Naive B cell (primary cell): ENCODE data around the gene CFAP52. TPM values are rescaled to one million over a fixed set of nuclear protein-coding genes. Genes with fewer than 3 reads are reported as not detected.
"Not testable (repeated sequence)": the region's sequence is repeated elsewhere in the genome, so short reads cannot be mapped to it uniquely, and the experiment has no call there.

ENCODE experiments used
- ATAC-seq, 2 donors: fragments of 150-1000 bp; cut with Tn5 transposase; 2 replicates each; pipeline ENCODE4 v1.10.0; 2021; ENCODE audit warnings: low read depth in 2 of 2, mild to moderate bottlenecking in 2 of 2, moderate library complexity in 2 of 2
- DNase-seq: peaks from one replicate; pipeline ENCODE4 v3.0.0; 2022
- H3K27ac Mint-ChIP-seq, 6 donors: one replicate each; pipeline ENCODE4 v1.8.0; 2020 to 2022; ENCODE audit warnings: mild to moderate bottlenecking in 6 of 6, mixed read lengths in 6 of 6, moderate library complexity in 5 of 6, inconsistent platforms in 2 of 6
- H3K27me3 Mint-ChIP-seq, 3 donors: one replicate each; pipeline ENCODE4 v1.8.0; 2021 to 2022; ENCODE audit warnings: mixed read lengths in 3 of 3, mild to moderate bottlenecking in 1 of 3
- H3K36me3 Mint-ChIP-seq, 2 donors: one replicate each; pipeline ENCODE4 v1.8.0; 2020 to 2022; ENCODE audit warnings: mixed read lengths in 2 of 2, inconsistent platforms in 1 of 2, mild to moderate bottlenecking in 1 of 2
- H3K4me1 Mint-ChIP-seq, 3 donors: one replicate each; pipeline ENCODE4 v1.8.0; 2020 to 2022; ENCODE audit warnings: mixed read lengths in 3 of 3, inconsistent platforms in 1 of 3, mild to moderate bottlenecking in 1 of 3, moderate library complexity in 1 of 3
- H3K4me3 Mint-ChIP-seq, 8 donors: one replicate each; pipeline ENCODE4 v1.8.0; 2020 to 2022; ENCODE audit warnings: mild to moderate bottlenecking in 8 of 8, mixed read lengths in 8 of 8, moderate library complexity in 8 of 8, inconsistent platforms in 2 of 8
- H3K9me3 Mint-ChIP-seq, 7 donors: one replicate each; pipeline ENCODE4 v1.8.0; 2020 to 2022; ENCODE audit warnings: mixed read lengths in 7 of 7, mild to moderate bottlenecking in 5 of 7, inconsistent platforms in 2 of 7, moderate library complexity in 1 of 7
- polyA plus RNA-seq, 6 donors: library from polyadenylated mRNA; unstranded; fragments of 300-500 nt; fragmentation: Illumina TruSeq; gene quantifications; one replicate each; pipeline ENCODE4 v1.2.3, GENCODE V29; 2021; ENCODE audit warnings: low read depth in 6 of 6

The CFAP52 gene
- polyA plus RNA-seq, 6 donors from 2014 or later = not detected

- DNase-seq (no peak), ATAC-seq (no peak)
- Mint-ChIP-seq H3K4me1 (peaks cover 10 to 22% (median 20%) of the 10 kb centered on the region in 3 donors), H3K27ac (no peak overlapping the region), H3K36me3 (no peaks in the 10 kb centered on the region), H3K4me3 (peak overlapping the region in 7 of 8 donors; percentile 30 to 92 (median 82)), H3K9me3 (no peaks in the 10 kb centered on the region), H3K27me3 (peaks cover 32 to 36% (median 34%) of the 10 kb centered on the region in 3 donors)
Measured at GRCh38 chr17:9643611-9644010, 67.2 kb downstream of the CFAP52 start.

DNA sequence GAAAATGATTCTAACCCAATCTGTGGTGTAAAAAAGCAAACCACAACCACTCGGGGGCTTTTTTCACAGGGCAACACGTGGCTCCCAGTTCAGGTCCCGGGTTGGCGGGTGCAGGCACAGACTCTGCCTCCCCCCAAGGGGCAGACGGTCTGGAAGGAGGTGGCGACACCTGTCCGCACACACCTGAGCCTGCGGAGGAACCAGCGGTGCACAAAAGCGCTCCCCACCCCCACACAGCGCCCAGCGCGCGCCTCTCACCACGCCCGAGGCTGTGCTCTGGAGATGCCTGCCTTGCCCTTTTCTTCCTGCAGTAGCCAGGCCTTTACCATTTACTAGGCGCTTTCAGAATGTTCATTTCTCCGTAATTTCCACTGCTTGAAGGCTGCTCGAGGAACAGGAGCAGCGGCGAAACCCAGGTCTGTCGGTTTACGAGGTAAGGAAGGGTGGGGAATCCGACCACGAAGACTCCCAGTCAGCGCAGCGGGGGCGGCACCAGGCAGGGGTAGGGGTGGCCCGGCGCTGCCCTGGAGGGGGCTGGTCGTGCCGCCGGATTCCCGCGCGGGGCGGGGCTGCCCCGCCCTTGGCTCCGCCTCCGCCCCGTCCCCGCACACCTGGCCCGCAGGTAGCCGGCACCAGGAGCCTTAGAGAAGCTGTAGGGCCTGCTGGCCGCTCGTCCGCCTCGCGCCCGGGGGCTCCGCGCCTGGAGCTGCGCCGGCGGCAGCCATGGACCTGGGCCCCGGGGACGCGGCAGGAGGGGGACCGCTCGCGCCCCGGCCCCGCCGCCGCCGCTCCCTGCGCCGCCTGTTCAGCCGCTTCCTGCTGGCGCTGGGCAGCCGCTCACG lies 68.7 kb downstream of the CFAP52 start, which contains the start of gene USP43:
Gene USP43, plus strand, starts transcription at position 608 of the 842 bp plus-strand sequence. Its CDS starts 116 bp downstream, at position 724.
- H3K36me3 Mint-ChIP-seq = no peaks in the 10 kb centered on the region
- no peaks in the 10 kb centered on the region for H3K9me3 Mint-ChIP-seq
- H3K27me3 Mint-ChIP-seq = peaks cover 34 to 41% (median 36%) of the 10 kb centered on the region in 3 donors
- ATAC-seq = peak; percentile 52 to 66
- peak within 1 kb of the TSS in 1 of 6 donors; percentile 37 for H3K27ac Mint-ChIP-seq
- peak within 1 kb of the TSS; percentile 78 to 92 (median 87) for H3K4me3 Mint-ChIP-seq
- peaks cover 13 to 26% (median 25%) of the 10 kb centered on the region in 3 donors for H3K4me1 Mint-ChIP-seq
- DNase-seq = peak; percentile 8

- ATAC-seq (peak in 1 of 2 donors; percentile 42), DNase-seq (peak; percentile 4)
- Mint-ChIP-seq H3K9me3 (no peaks in the 10 kb centered on the region), H3K4me1 (peaks cover 13 to 26% (median 25%) of the 10 kb centered on the region in 3 donors), H3K4me3 (peak overlapping the region; percentile 58 to 89 (median 78)), H3K27ac (no peak overlapping the region), H3K36me3 (no peaks in the 10 kb centered on the region), H3K27me3 (peaks cover 34 to 41% (median 36%) of the 10 kb centered on the region in 3 donors)
Measured at GRCh38 chr17:9645851-9646545, 69.6 kb downstream of the CFAP52 start.

DNA sequence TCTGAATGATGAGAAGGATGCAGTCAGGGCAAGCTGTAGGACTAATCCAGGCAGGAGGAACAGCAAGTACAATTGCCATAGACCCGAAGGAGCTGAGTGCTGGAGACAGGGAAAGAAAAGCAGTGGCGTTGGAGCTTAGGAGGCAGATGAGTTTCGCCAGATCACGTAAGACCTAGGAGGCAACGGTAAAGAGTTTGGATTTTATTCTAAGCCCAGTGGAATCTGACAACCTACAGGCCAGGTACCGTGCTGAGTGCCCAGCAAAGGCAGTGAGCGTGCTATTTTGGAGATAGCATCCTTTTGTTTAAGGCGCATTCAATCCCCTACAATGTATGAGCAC lies 70.1 kb downstream of the CFAP52 start:
- Mint-ChIP-seq H3K4me1 (peaks cover 13 to 26% (median 25%) of the 10 kb centered on the region in 3 donors), H3K9me3 (no peaks in the 10 kb centered on the region), H3K36me3 (no peaks in the 10 kb centered on the region), H3K27ac (no peak overlapping the region), H3K4me3 (peak overlapping the region; percentile 58 to 89 (median 78)), H3K27me3 (peaks cover 34 to 42% (median 37%) of the 10 kb centered on the region in 3 donors)
- DNase-seq (no peak), ATAC-seq (no peak)

DNA sequence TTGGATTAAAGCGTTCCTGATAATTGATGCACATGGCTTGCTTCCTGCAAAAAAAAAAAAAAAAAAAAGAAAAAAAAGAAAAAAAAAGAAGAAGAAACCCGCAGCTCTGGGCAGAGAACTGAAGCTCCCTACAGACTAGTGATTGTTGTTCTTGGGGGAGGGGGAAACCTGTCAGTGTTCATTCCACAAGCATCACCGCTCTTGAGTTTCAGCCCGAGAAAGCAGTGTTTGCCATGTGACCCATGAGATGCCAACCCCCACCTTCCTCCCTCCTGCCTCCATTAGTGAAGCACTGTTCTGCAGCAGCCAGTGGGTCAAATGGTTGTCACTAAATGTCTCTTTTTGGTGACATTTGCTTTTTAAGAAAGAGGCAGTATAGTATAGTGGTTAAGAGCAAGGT lies 70.6 kb downstream of the CFAP52 start:
- H3K27ac Mint-ChIP-seq = no peak overlapping the region
- peaks cover 31 to 39% (median 34%) of the 10 kb centered on the region in 3 donors for H3K27me3 Mint-ChIP-seq
- H3K4me1 Mint-ChIP-seq = peaks cover 13 to 26% (median 25%) of the 10 kb centered on the region in 3 donors
- H3K9me3 Mint-ChIP-seq = no peaks in the 10 kb centered on the region
- ATAC-seq (no peak), DNase-seq (no peak)
- H3K36me3 Mint-ChIP-seq = no peaks in the 10 kb centered on the region
- H3K4me3 Mint-ChIP-seq = peak overlapping the region in 3 of 8 donors; percentile 8 to 50 (median 47)

DNA sequence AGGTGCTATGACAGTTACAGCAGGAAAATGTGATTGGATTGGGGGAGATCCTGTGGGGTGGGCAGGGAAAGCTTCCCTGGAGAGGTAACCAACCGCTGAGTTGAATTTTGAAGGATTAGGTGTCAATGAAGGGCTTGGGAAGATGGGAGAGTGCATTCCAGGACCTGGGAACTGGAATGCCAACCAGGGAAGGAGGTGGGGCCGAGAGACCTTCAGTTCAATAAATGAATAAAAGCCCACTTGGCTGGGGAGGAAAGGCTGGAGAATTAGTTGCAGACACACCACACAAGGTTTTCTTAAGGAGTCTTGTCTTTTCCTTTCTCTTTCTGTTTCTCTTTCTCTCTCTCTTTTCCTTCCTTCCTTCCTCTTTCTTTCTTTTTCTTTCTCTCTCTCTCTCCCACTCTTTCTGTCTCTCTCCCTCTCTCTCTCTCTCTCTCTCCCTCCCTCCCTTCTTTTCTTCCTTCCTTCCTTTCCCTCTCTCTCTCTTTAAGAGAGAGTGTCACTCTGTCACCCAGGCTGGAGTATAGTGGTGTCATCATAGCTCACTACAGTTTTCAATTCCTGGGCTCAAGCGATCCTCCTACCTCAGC lies 72.2 kb downstream of the CFAP52 start:
- H3K36me3 Mint-ChIP-seq = no peaks in the 10 kb centered on the region
- H3K4me1 Mint-ChIP-seq = peaks cover 13 to 26% (median 25%) of the 10 kb centered on the region in 3 donors
- H3K27me3 Mint-ChIP-seq = peaks cover 26 to 40% (median 31%) of the 10 kb centered on the region in 3 donors
- H3K27ac Mint-ChIP-seq = peak overlapping the region in 1 of 6 donors; percentile 22
- H3K9me3 Mint-ChIP-seq = no peaks in the 10 kb centered on the region
- ATAC-seq = no peak
- DNase-seq = no peak
- H3K4me3 Mint-ChIP-seq = peak overlapping the region in 2 of 8 donors; percentile 44 to 67

DNA sequence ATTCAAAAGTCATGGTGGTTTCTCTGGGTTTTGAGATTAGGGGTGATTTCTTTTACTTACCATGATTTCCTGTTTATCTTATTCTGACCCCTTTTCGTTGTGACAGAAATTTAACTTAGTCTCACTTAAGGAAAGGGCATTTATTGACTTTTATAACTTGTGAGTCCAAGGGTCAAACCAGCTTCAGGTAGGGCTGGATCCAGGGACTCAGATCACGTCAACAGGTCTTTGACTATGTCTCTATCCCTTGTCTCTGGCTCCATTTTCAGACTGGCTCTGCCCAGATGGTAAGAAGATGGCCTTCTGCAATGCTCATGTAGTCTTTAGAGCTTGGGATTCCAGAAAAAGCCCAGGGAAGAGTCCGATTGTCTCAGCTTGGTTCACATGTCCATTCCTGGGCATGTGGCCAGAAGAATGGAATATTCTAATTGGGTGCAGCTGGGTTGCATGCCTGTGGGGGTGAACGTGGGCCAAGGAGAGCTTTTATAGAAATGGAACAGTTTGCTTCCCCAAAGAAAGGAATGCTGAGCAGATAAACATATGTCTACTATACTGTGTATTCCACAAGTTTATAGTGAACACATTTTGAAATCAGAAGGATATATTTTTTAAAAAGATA lies 82.3 kb downstream of the CFAP52 start:
- Mint-ChIP-seq H3K9me3 (no peaks in the 10 kb centered on the region), H3K27ac (no peak overlapping the region), H3K27me3 (peaks cover 0 to 3% (median 0%) of the 10 kb centered on the region in 3 donors), H3K4me3 (no peak overlapping the region), H3K36me3 (no peaks in the 10 kb centered on the region), H3K4me1 (no peaks in the 10 kb centered on the region)
- ATAC-seq = no peak
- DNase-seq = no peak

- no peak overlapping the region for H3K27ac Mint-ChIP-seq
- H3K4me3 Mint-ChIP-seq = no peak overlapping the region
- no peak for ATAC-seq
- peaks cover 0 to 11% (median 3%) of the 10 kb centered on the region in 7 donors for H3K9me3 Mint-ChIP-seq
- H3K36me3 Mint-ChIP-seq = no peaks in the 10 kb centered on the region
- no peaks in the 10 kb centered on the region for H3K4me1 Mint-ChIP-seq
- no peak for DNase-seq
- no peaks in the 10 kb centered on the region for H3K27me3 Mint-ChIP-seq
Measured at GRCh38 chr17:9661027-9661426, 84.6 kb downstream of the CFAP52 start.

DNA sequence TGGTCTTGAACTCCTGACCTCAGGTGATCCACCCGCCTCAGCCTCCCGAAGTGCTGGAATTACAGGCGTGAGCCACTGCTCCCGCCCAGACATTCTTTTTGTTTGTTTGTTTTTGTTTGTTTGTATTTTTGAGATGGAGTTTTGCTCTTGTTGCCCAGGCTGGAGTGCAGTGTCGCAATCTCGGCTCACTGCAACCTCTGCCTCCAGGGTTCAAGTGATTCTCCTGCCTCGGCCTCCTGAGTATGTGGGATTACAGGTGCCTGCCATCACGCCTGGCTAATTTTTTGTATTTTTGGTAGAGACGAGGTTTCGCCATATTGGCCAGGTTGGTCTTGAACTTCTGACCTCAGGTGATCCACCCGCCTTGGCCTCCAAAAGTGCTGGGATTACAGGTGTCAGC lies 87.1 kb downstream of the CFAP52 start:
- H3K27ac Mint-ChIP-seq, ATAC-seq, H3K36me3 Mint-ChIP-seq, DNase-seq, H3K27me3 Mint-ChIP-seq, H3K4me1 Mint-ChIP-seq, H3K4me3 Mint-ChIP-seq: not testable (repeated sequence)
- H3K9me3 Mint-ChIP-seq = peaks cover 0 to 11% (median 3%) of the 10 kb centered on the region in 7 donors

GRCh38 chr17:9666461-9667050 lies 90.1 kb downstream of the CFAP52 start:
- no peak overlapping the region for H3K4me3 Mint-ChIP-seq
- peak overlapping the region in 1 of 6 donors; percentile 75 for H3K27ac Mint-ChIP-seq
- ATAC-seq = no peak

GRCh38 chr17:9668517-9668916 lies 92.1 kb downstream of the CFAP52 start:
- H3K36me3 Mint-ChIP-seq = no peaks in the 10 kb centered on the region
- no peak overlapping the region for H3K4me3 Mint-ChIP-seq
- H3K4me1 Mint-ChIP-seq = no peaks in the 10 kb centered on the region
- H3K9me3 Mint-ChIP-seq = peaks cover 0 to 11% (median 4%) of the 10 kb centered on the region in 7 donors
- H3K27ac Mint-ChIP-seq = no peak overlapping the region
- no peaks in the 10 kb centered on the region for H3K27me3 Mint-ChIP-seq
- DNase-seq (no peak), ATAC-seq (no peak)

More at GRCh38 chr17:9666461-9667050, 90.1 kb downstream of the CFAP52 start:
- Mint-ChIP-seq H3K9me3 (peaks cover 0 to 11% (median 4%) of the 10 kb centered on the region in 7 donors), H3K27me3 (no peaks in the 10 kb centered on the region), H3K36me3 (no peaks in the 10 kb centered on the region), H3K4me1 (no peaks in the 10 kb centered on the region)
- DNase-seq = no peak

- H3K27ac Mint-ChIP-seq = no peak overlapping the region
- DNase-seq (no peak), ATAC-seq (no peak)
- H3K4me3 Mint-ChIP-seq = no peak overlapping the region
- H3K9me3 Mint-ChIP-seq = peaks cover 0 to 11% (median 4%) of the 10 kb centered on the region in 7 donors
- H3K4me1 Mint-ChIP-seq = no peaks in the 10 kb centered on the region
- no peaks in the 10 kb centered on the region for H3K36me3 Mint-ChIP-seq
- H3K27me3 Mint-ChIP-seq = no peaks in the 10 kb centered on the region
Measured at GRCh38 chr17:9669551-9670008, 93.1 kb downstream of the CFAP52 start.
